IMR-90 (cell line): ENCODE measurements around the gene HOXA3.

Source experiments
- BHLHE40 ChIP-seq: fragments of 150-350 bp; IDR thresholded peaks from 2 replicates; pipeline ENCODE4 v1.6.1; 2016; ENCODE audit warnings: mild to moderate bottlenecking, low read depth, low read length
- CHD1 ChIP-seq: IDR thresholded peaks from 2 replicates; pipeline ENCODE4 v1.6.1; 2012; ENCODE audit warnings: low read depth, low read length, improper control_type of control experiment
- CTCF ChIP-seq: conservative IDR thresholded peaks from 2 replicates; pipeline ENCODE4 v1.5.1; 2012; ENCODE audit warnings: mild to moderate bottlenecking, low read depth, low read length, improper control_type of control experiment
- POLR2A ChIP-seq: IDR thresholded peaks from 2 replicates; pipeline ENCODE4 v1.6.1; 2012; ENCODE audit warnings: mild to moderate bottlenecking, low read depth, low read length

- TF ChIP-seq BHLHE40 (no peak), CTCF (no peak), CHD1 (no peak), POLR2A (no peak)
Measured at GRCh38 chr7:27191833-27192545, 39.6 kb upstream of the HOXA3 start.
